ENCODE measurements around the gene MXI1.

DNA sequence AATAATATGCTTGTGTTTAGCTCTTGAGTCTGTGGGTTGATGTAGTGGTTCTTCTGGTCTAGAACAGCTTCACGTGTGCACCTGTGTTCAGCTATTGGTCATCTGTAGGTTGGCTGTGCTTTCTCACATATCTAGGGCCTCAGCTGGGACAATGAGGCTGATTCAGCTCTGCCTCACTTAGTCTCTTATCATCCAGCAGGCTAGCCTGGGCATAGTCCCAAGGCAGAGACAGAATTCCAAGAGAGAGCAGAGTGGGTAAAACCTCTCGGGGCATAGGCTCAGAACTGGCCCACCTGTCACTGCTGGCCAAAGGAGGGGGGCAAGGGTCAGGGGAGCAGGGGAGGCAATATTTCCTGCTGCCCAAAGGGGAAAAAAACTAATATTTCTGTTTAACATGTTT, 32.0 kb upstream of the MXI1 start:
- TF ChIP-seq CTCF (conservative IDR thresholded peaks at IDR 0.05) (no peak), EZH2 (IDR thresholded peaks at IDR 0.05; ENCODE audit: low read depth) (no peak)

Measured in PC-9 (cell line).